Anterior cingulate cortex (tissue), 58 donors: ENCODE measurements around the gene CHDH.

Source experiments
- DNase-seq, 58 donors: peaks; one replicate each; lab custom pipeline; 2025; lab: John Stamatoyannopoulos, UW

Gene CHDH

GRCh38 chr3:53856964-53857363 lies 10.7 kb upstream of the CHDH start:
- DNase-seq: no peak

DNA sequence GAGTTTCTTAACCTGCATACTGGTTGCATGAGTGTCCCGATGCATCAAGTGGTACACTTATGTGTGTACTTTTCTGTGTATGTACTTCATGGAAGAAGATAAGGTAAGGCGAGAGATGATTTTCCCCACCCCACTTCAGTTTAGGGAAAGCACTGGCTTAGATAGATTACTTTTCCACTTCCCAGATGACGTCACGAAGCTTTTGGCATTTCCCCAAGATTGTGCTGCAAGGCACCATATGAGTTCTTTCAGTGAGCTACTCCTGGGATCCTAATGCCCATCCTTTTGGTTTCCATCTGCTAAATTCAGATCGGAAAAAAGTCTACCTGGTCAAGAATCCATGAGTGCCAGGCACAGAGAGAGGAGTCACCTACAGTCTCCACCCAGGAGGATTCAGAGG lies 4.7 kb upstream of the CHDH start:
- peak in 3 of 58 donors; percentile 3 to 16 (median 6) for DNase-seq

DNA sequence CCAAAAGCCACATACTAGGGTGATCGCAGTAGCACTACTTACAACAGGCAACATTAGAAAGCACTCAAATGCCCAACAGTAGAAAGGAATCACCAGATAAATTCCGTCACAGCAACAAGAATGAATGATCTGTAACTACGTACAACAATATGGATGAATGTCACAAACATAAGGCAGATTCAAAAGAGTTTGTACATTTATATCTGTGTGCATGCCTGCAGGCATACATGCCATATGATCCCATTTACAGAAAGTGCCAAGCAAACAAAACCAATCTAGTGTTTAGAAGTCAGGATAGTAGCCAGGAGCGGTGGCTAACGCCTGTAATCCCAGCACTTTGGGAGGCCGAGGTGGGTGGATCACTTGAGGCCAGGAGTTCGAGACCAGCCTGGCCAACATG lies 3.7 kb upstream of the CHDH start:
- DNase-seq: no peak

DNA sequence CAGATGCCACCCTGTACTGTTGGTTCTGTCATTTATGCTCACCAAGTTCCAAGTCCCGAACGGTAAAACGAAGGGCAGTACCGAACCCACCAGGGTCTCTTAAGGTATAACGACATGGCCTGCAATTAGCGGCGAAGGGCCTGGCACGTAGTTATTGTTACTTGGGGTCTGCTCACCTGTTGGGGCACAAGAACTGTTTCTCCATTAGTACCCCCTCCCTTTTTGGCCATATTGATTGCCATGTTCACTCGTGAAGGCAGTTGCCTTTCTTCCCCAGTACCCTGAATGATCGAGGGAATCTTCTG lies 584 bp upstream of the CHDH start:
- no peak for DNase-seq

GRCh38 chr3:53845881-53846133 lies 412 bp downstream of the CHDH start:
- no peak for DNase-seq

DNA sequence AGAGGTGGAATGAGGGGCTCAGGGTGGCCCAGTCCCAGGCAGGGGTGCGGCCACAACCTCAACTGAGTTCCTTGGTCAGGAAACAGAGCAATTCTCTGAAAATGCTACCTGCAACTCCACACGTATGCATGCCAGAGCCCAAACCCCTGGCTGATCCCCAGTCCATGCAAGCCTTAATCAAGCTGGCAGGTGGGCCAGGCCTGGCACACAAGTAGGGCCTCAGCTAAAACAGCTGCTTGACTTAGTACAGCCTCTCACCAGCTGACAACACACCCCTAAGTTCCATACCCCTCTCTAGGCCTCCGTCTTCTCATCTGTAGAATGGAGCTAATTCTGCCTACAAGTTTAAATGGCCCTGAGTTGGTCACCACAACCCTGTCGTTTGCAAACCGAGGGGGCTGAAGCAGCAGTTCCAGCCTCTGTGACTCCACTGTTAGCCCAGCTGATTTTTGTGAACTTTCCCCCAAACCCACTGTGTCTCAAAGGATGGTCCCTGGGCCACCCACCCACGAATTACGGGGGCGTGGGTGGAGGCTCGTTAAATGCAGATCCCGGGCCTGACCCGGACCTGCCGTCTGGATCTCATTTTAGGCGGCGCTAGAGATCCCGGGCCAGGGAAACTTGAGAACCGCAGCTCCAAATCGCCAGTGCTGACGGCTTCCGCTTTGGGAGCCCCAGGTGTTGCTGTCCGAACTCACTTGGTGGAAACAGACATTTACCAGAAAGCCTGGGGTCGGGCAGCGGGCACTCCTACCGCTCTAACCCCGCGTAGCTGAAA lies 927 bp downstream of the CHDH start:
- peak in 26 of 58 donors; percentile 5 to 52 (median 31) for DNase-seq

DNA sequence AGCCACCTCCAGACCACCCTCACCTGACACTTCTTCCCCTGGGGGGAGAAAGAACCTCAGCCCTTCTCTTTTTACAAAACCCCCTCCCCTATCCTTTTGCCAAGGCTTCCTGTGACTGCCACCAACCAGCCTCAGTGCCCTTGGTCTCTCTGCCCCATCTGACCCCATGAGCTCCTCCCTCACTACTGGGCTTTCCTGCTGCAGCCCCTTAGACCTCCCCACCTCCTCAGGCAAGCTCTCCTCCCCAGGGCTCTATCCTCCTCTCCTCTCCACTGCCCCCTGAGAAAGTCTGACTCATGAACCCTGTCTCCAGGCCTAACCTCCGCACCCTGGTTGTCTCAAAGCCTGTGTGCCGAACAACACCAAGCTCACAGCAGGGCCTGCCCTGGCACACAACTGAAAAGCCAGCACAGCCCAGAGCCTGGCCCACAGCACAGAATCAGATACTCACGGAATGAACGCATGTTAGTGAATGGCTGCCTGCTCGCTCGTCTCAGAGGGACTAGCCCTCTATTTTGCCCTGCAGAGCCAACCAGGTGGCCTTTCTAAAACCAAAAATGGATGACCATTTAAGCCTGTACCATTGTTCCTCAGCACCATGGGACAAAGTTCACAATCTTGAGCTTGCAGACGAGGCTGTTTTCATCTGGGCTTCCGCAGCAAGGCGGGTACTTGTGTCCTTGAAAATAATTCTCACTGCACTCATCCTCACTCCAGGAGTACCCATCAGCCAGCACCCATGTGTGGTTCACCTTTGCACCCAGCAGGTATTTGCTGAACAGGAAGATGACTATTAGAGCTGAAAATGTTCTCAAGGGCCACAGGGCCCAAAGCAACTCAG lies 1.7 kb downstream of the CHDH start:
- DNase-seq: peak in 20 of 58 donors; percentile 12 to 60 (median 20)

DNA sequence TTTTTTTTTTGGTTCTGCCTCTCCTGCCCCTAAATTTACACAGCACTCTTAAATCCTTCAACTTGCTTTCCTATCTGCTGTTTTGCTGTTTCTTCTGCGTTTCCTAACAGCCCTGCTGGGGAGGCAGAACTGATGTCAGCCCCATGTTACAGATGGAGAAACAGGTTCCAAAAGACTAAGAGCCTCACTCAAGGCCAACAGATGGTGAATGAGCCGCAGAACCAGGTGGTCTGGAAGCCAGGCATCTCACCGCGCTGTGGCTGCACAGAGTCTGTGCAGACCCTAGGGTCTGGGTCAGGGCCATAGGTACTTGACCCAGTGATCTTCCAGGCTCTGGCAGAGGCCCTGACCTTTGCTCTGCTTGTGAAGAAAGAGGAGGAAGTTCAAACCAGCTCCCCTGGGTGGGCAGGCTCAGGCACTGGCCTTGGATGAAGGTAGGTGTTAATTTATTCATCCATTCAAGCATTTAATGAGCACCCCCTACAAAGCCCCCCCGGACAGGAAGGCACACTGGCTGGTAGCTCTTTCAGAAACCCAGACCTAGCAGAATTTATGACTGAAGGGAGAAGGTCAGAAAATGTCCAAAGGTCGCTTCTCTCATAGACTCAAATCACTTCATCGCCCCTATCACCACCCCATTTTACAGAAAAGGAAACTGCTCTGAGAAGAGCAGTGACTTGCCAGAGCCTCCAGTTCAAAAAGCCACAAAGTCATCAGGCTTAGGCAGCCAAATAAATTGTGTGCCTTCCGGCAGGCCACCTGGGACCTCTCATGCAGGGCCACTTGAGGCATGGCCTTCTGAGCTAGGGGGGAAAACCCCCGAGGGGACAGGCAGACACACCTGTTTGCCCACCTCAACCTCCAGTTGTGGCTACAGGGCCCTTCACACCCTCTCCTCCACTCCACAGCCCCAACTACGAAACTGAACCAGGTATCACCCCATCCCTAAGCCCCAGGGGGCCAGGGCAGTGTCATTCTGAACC lies 2.7 kb downstream of the CHDH start:
- DNase-seq: peak in 2 of 58 donors; percentile 20 to 26

GRCh38 chr3:53842436-53843194 lies 3.6 kb downstream of the CHDH start:
- peak in 54 of 58 donors; percentile 14 to 92 (median 75) for DNase-seq

GRCh38 chr3:53841296-53841695 lies 4.9 kb downstream of the CHDH start:
- no peak for DNase-seq

DNA sequence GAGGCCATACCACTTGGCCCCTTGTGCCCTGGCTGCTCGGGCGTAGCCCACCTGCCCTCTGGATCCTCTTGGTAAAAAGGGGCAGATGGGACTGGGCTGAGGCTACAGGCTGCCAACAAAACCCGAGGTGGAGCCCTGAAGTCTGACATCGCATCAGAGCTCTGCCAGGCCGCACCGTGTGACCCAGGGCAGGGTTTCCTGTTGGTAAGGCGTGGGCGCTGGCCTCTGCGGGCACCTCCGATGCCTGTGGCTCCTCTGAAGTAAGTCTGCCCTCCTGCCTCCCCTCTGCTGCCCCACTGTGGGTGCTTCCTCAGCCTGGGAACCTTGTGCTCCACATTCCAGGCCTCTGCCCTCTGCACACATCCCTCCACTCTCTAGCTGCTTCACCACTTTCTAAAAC lies 8.9 kb downstream of the CHDH start:
- DNase-seq: no peak

GRCh38 chr3:53836084-53836872 lies 9.9 kb downstream of the CHDH start:
- DNase-seq: no peak

DNA sequence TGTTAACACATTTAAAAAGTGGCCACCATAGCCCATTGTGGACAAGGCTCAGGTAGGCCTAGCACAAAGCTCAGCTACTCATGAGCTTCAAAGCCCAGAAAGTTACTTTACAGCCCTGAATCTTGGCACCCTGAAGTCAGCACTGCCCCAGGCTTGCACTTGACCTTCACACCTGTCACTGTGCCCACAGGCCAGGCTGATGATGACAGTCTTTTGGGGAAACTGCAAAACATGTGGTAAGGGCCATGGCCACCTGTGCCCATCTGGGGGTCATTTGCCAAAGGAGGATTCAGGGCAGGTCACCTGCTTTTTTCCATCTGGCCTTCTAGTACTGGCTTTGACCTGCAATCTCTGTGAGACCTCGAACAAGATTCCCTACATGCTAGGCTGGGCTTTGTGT lies 11.0 kb downstream of the CHDH start:
- no peak for DNase-seq

- DNase-seq: no peak
Observed at GRCh38 chr3:53834429-53835095, 11.7 kb downstream of the CHDH start.

DNA sequence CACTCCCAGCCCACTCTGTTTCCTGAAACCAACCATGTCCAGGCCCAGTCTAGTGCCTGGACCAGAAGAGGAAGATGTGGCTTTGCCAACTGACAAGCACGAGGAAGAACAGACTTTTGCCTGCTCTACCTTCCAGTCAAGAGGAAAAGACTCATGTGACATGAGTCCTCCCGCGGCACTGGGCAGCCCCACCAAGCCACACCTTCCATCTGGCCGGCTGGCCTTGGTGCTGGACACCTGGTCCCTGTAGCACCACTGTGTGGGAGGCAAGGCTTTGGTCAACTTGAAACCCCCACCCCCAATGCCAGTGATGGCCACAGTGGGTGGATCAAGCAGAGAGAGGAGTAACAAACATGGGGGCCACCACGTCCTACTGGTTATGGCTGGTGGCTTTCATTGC lies 12.5 kb downstream of the CHDH start:
- no peak for DNase-seq

- DNase-seq: no peak
Observed at GRCh38 chr3:53833053-53833645, 13.1 kb downstream of the CHDH start.

- DNase-seq: no peak
Observed at GRCh38 chr3:53830944-53831343, 15.3 kb downstream of the CHDH start.

DNA sequence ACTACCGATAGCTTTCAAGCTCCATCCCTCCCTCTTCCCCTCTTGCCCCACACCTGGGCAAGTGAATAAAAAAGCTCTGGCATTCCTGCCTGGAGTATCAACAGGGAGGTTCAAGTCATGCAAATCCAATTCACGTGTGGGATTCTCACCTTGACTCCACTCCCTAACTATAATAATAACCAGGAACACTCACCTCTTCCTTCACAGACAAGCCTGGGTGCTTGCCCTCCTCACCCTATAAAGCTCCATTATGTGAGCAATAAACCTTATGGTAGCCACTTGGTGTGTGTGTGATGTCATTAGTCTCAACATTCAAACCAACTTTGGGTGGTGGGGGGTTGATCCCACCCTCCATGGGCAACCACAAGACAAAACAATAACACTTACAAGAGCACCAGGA lies 16.6 kb downstream of the CHDH start:
- no peak for DNase-seq

GRCh38 chr3:53828581-53828980 lies 17.6 kb downstream of the CHDH start:
- DNase-seq: no peak
